DMS153 treated with DMSO at 0.1 percent for 48 hours (cell line): ENCODE data around the gene SLC4A2.

ENCODE experiments used
- DNase-seq: peaks from one replicate; lab custom pipeline; 2025; ENCODE audit not compliant: unreplicated experiment; lab: John Stamatoyannopoulos, UW

Gene SLC4A2

DNA sequence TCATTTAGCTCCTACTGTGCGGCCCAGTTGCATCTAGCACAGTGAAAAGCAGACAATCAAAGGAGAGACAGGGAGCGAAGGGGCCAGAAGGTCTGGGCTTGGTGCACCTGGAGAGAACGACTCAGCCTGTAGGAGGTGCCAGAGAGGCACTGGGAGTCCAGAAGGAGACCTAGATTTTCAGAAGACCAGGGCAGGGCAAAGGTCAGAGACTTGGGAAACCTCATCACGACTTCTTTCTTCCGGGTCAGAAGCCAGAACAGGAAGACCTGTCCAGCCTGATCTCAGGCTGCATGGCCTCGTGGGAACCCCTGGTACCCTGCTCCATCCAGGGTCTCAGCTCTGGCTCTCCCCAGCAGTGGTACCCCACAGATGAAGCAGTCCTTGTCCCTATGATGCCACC is 32.0 kb downstream of the SLC4A2 start:
- no peak for DNase-seq

DNA sequence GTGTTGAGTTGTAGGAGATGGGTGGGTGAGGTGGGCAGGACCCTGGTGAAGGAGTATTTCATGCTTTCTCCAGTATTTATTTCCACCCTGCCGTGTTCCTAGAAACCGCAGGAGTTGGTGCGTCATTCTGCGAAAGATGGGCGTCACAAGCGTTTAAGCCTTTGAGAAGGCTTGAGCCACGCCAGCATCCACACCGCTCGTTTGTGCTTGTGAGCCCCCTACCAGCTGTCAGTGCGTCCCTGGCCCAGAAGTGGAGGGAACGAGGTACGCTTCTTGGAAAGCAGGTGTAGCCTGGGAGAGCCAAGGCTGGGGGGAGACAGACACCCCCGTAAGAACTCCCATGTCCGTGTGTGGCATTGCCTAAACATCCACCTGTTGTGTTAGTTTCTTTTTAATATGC is 32.6 kb downstream of the SLC4A2 start:
- no peak for DNase-seq

DNA sequence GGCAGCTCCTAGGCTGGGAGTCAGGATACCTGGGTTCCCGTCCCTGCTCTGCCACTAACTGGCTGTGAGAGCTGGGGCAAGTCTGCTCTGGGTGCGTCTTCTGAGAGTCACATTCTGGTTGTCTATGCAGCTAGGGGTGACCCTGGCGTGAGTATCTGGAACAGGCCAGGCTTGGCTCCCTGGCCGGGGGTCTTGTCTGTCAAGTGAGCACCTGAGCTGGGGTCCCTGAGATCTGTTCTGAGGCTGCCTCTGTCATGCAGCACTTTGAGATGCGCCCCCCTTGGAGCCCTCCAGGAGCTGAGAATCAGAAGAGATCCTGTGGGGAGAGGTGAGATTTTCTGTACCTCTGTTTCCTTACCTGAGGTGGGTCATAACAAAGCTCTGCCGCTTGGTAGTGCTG is 34.4 kb downstream of the SLC4A2 start:
- no peak for DNase-seq

DNA sequence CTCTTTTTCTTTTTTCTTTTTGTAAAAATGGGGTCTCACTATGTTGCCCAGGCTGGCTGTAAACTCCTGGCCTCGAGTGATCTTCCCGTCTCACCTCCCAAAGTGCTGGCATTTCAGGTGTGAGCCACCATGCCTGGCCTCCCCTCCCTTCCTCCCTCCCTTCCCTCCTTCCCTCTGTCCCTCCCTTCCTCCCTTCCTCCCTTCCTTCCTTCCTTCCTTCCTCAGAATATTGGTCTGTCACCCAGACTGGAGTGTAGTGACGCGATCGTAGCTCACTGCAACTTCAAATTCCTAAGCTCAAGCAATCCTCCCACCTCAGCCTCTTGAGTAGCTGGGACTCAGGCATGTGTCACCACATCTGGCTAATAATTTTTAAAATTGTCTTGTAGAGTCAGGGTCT is 35.3 kb downstream of the SLC4A2 start:
- DNase-seq: no peak

DNA sequence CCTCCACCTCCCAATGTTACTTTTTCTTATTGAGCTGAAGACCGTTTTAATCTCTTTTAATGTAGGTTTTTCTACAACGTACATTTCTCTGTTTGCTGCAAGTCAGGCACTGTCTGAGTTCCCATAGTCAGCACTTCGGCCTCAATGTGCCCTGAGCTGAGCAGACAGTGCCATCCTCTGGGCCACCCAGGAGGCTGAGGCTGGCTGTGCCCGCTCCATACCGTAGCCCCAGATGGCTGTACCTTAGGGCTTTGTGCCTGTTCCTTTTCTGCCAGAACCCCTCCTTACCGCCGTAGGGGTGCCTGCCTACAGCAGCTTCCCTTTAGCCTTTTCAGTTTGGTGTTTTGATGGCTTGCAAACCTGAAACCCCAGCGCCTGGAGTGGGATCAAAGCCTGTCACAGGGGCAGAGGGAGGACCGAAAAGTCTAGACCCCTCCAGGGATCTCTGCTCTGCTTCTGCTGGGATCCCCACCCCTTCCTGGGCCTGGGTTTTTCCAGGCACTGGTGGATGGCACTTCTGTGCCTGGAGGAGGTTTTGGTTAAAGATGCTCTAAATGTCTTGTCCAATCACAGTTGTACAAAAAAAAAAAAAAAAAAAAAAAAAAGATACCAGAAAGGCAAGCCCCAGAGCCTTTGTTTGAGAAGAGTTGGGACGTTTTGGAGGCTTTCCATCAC is 35.9 kb downstream of the SLC4A2 start:
- no peak for DNase-seq

DNA sequence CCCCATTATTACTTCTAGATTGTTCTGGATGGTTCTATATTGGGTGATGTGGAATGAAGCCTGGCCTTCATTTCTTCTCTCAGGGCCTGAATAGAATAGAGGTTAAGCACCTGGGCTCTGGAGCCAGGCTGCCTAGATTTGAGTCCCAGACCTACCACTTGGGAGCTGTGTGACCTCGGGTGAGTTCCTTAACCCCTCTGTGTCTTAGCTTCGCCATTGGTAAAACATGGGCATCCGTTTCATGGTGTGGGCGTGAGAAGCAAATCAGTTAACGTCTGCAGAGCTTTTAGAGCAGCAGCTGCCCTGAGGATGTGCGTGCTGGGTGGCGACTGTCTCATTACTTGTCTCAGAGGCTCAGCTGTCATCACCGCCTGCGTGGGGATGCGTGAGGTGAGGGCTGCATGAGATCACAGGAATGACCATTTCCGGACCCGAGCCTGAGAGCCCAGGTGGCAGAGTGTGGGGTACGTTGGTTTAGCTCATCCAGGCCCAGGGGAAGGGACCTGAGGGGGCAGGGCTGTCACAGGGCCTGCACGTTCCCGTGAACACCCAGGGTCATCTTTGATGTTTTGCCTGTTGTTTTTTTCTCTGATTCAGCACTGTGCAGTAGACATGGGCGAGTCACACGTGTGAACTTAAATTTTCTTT is 36.6 kb downstream of the SLC4A2 start:
- DNase-seq: no peak

DNA sequence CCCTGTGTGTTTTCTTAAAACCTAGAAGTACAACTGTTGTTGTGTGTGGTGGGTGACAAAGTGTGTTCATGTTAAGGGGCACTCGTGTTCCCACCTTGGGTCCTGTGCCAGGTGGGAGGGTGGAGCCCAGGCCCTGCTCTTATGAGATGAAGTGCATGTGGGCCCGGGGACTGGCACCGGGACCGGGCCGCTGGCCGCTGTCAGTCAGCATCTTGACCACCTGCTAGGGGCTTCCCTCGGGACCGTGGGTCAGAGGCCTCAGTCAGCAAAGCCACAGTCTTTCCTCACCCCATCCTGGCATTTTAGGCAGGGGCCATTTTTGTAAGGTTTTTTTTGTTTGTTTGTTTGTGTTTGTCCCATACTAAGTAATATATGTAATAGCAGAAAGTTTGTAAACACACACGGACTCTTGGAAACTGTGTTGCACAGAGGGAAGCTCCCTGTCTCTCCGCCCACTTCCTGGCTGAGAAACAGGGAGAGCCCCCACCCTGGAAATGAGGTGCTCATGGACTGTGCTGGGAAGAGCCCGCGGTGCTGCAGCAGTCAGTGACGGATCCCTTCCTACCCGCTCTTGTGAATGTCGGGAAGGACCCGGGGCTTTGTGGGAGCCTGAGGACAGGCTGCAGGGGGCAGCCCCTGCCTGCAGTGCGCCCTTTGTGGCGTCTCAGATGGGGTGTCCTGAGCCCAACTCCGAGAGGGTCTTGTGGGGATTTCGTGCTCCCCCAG is 40.3 kb downstream of the SLC4A2 start:
- DNase-seq: no peak

DNA sequence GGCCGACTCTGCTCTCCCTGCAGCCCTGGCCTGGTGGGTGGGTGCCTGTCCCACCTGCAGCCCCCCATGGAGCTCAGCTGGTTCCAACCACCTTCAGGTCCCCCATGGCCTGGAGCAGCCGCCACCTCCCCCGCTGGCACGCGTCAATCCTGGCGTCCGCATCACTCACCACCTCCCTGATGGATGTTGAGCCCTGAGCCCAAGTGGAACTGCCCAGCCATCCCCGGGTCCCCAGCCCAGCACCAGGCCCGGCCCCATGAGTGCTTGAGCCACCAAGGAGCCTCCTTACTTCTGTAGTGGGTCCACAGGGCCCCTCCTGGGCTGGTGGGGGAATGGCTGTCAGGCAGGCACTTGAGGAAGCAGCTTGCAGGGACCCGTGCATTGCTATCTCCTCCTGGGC is 41.5 kb downstream of the SLC4A2 start:
- DNase-seq: no peak

DNA sequence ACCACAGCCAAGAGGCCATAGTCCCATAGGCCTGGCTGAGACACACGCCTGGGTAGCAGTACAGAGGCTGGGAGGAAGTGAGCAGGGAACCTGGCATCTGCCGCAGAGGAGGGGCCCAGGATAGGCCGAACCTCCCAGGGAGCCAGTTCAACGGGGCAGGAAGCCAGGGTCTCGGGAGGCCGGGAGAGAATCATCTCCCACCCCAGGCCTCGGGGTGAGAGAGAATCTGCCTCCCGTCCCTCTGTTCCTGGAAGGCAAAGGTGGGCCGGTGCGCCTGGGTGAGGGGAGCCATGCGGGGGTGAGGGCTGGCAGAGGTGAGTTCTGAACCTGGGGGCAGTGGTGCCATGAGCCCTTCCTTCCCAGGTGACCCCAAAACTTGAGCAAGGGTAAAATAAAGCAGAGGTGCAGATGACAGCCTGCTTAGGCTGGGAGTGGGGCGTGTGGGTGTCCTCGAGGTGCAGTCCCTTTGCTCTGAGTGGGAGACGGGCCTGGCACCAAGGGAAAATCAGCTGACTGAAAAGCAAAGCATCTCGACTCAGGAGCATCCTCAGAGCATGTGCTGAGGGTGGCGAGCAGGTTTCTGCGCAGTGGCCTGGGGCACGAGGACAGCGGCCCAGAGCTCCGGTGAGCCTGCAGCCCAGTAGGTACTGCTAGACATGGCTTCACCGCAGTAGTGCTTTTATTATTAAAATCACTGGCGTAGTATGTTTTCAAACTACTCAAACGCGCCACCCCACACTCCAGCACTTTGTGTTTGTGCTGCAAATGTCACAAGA is 42.4 kb downstream of the SLC4A2 start:
- DNase-seq: no peak

DNA sequence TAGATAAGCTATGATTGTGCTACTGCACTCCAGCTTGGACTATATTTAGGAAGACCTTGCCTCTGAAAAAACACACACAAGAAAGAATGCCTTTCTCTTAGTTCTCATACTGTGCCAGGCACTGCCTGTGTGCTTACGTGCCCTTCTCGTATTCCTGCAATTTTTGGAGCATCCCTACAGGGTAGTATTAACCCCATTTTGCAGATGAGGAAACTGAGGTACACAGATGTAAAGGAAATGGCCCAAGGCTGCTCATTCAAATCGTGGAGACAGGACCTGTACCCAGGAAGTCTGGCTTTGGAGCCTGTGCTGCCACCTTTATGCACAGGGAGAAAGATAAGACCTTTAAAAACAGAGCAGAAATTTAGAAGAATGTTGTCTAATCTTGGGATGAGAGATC is 43.6 kb downstream of the SLC4A2 start:
- DNase-seq: no peak

DNA sequence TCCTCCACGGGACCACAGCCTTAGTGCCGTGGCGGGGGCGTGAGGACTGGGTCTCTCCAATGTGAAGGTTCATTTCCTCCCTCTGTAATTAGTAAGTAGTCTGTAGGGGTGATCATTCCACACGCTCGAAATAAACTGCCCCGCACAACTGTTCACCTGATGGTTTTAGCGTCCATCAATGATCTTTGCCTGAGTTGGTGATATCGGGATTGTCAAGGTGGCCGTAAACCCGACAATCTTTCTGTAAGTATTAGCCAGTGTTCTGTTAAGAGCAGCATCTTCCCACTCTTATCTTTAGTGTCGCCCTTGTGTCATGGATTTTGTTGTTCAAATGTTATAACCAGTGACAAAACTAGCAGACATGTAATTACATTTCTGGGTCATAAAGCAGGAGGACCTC is 44.6 kb downstream of the SLC4A2 start:
- no peak for DNase-seq

DNA sequence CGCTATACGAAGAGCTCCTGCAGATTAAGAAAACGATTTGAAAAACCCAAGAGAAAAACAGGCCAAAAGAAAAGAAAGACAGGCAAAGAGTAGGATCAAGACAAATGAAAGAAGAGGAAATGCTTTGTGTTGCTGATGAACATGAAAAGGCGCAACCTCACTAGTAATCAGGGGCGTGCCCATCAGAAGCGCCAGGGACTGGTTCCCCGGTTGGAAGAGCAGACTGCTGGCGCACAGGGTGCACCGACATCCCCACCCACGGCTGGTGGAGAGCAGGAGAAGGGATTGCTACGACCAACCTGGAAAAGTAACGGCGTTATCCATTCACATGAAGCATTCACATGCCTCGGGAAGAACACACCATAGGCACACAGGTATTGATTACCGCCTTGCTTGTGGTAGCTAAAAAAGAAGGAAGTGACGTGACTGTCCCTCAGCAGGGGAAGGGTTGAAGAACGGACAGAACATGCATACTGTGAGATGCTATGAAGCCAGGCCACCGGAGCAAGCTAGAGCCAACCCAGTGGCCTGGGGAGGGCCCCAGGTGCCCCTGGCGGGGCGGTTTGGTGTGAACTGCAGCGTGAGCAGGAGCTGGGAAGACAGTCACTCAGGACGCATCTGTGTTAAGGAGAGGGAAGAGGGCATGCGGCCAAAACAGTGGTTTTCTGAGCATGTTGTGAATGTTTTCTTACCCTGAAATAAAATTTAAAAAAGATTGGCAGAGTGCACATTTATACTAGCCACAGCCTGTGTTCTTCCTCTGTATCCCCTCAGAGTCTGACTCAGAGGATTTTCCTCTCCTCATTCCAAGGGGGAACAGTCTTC is 45.2 kb downstream of the SLC4A2 start:
- no peak for DNase-seq

DNA sequence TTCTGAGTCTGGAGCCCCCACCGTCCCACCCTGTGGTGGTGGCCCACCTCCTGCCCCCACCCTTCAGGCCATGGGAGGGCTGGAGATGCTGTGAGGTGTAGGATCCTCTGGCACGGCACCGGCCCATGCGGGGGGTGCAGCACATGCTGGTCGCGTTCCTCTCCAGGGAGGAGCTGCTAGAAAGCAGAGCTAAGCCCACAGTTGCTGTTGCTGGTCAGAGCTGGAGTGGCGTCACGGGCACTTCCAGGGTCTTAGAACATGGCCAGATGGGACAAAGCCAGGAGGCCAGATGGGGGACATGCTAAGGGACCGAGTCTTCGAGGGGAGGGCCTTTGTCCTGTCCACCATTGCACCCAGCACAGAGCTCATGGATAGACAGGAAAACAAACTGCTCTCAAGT is 48.5 kb downstream of the SLC4A2 start:
- no peak for DNase-seq

DNA sequence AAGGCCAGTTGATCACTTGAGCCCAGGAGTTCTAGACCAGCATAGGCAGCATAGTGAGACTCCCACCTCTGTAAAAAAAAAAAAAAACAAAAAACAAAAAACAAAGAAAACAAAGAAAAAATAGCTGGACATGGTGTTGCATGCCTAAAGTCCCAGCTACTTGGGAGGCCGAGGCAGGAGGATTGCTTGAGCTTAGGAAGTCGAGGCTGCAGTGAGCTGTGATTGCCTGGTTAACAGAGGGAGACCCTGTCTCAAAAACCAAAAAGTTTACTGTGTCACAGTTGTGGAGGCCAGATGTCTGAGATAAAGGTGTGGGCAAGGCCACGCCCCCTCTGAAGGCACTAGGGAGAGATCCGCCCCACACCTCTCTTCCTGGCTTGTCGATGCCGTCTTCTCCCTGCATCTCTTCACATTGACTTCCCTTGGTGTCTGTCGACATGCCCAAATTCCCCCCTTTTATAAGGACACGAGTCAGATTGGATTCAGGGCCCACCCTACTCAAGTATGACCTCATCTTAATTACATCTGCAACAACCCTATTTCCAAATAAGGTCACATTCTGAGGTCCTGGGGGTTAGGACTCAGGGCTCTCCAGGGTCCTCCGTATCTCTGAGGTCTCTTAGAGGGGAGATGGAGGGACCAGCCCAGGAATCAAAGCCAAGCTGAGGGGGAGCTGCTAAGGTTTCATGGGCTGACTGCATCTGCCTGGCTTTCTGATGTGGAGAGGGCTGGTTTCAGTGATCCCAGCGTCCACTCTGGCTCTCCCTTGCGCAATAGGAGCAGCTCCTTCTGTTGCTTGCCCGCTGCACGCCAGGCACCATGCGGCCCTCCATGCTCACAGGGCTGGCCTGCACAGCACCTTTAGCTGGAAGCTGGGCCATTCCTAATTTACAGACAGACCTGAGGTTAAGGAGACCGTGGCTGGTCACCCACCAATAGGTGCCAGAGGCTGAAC is 50.0 kb downstream of the SLC4A2 start:
- DNase-seq: no peak

DNA sequence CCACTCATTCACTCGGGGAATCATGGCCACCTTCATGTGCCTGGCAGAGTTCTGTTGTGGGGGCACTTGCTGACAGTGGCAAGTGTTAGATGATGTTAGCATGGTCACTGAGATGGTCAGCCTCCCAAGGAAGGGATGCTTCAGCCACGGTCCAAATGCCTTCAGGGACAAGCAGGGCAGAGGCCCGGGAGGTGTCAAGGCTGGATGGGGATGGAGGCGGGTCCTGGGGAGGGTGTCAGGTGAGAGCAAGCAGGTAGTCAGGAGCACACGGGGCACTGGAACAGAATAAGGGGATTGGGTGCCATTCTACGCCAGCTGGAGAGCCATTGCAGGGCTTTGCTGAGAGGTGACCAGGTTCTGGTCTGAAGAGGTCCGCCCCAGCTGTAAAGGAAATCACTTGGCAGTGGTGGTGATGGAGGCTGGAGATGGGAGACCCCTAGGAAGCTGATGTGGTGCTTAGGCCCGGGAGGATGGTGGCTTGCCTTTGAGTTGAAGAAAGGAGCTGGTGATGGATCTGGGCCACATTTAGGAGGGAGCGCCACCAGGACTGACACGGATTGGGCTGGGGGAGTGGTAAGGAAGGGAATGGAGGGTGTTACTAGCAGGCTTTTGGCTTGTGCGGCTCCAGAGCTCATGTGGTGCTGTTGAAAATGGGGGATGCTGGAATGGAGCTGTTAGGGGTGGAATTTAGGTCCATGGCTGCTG is 51.0 kb downstream of the SLC4A2 start:
- DNase-seq: no peak

DNA sequence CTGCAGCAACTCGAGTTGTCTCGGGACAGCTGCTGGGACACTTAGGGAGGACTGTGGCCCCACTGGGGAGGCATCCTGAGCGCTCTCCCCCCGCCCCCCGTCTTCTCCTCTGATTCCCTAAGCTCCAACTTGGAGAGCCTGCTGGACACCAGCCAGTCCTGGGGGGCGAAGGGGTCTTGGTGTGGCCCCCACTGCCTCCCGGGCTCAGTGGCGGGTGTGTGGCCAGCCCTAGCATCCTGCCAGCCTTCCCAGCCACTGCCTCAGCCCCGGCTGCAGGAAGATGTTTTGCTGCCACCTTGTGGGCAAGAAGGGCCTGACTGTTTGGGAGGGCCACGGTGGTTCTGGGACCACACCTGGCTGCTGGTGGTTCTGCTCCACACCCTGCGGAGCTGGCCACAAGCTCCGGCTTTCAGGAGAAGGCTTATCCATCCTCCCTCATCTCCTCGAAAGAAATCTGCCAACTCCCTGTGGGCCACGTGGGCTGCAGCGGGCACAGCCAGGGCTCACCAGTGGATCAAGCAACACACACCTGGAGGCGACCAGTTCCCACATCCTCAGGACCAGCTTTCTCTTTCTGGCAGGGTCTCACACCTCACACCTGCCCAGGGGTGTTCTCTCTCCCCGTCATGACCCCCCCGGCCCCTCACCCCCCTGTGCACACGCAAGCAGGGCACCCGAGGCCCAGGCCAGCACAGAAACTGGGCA is 51.7 kb downstream of the SLC4A2 start:
- peak; percentile 46 for DNase-seq

DNA sequence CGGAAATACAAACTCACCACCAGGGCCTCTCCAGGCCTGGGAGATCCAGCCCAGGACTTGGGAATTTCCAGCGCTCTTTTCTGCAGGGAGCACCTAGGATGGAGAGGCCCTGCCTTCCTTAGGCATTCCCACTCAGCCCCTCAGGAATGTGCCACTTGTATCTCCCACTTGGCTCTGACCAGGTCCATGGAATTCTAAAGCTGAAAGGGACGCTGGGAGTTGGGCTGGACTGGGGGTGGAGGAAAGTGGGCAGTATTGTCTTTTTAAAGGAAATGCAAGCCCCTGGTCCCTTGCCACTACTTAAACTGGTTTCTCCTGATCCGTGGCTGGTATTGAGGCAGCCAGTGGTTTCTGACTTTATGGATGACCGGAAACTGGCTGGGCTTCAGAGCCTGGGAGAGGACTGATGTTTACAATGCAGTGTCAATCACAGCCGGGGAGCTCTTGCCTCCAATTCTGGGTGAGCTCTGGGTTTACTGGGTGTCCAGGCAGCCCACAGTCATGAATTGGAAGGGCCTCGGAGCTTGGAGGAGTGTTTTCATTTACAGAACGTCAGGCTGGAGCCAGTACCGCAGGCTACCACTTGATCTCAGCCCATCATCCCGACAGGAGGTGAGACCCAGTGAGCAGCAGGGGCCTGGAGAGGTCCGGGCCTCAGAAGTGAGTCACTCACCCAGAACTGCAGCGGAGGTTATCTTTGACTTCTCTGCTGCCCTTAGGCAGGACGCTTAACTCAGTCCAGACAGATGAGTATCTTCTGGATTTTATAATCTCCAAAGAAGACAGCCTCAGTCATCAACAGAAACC is 54.2 kb downstream of the SLC4A2 start:
- no peak for DNase-seq
